Measurements from ENCODE around the gene TEAD4. TPM values are rescaled to one million over a fixed set of nuclear protein-coding genes. Genes with fewer than 3 reads are reported as not detected.
"Not testable (repeated sequence)": the region's sequence is repeated elsewhere in the genome, so short reads cannot be mapped to it uniquely, and the experiment has no call there.

TEAD4 gene
- polyA plus RNA-seq, 3 donors from 2014 or later: not detected

DNA sequence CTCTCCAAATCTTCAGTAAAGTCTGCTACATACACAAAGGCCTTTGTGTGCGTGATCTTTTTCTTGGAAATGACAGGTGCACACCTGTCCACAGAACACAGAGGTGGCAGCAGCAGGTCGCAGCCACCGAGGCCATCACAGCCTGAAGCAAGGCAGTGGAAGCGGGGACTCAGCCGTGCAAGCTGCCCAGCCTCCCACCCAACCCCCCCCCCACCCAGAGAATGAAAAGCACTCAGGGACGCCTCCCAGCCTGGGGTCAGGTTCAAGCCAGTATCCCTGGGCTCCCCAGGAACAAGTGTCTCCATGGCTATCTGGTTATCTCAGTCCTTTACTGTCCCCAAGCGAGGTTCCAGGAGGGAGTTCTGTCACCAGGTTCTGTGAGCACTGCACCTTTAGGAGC lies 86.8 kb downstream of the TEAD4 start:
- Mint-ChIP-seq H3K27me3 (ENCODE audit: low read depth in 3 of 3) (peaks cover 5 to 15% (median 8%) of the 10 kb centered on the region in 3 donors), H3K9me3 (no peaks in the 10 kb centered on the region), H3K4me1 (no peaks in the 10 kb centered on the region), H3K4me3 (no peak overlapping the region), H3K27ac (no peak overlapping the region), H3K36me3 (no peaks in the 10 kb centered on the region)
- no peak for DNase-seq

DNA sequence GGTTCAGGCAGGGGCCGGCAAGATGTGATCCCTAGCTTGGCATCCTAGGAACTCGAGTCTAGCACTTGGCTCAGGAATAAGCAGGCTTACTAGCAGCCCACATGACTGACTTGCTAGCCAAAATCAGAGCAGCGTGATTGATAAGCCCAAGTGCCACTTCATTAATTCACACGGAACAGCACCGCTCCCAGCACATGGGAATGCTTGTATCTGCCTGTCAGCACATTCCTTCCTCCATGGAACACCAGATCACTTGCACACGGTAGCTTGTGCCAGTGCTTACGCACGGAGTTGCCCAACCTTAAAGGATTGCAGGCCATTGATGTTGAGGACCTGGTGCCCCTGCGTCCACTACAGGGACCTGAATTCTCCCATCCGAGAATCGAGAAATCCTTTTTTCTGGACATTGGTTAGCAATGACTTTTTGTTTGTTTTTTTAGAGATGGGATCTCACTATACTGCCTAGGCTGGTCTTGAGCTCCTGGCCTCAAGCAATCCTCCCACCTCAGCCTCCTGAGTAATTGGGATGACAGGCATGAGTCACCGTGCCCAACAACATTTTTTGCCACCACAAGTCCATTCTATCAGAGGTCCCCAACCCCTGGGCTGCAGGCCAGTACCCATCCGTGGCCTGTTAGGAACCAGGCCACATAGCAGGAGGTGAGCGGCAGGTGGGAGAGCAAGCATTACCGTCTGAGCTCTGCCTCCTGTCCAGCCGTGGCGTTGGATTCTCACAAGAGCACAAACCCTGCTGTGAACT lies 87.4 kb downstream of the TEAD4 start:
- no peaks in the 10 kb centered on the region for H3K9me3 Mint-ChIP-seq
- H3K27ac Mint-ChIP-seq: no peak overlapping the region
- no peaks in the 10 kb centered on the region for H3K4me1 Mint-ChIP-seq
- no peak overlapping the region for H3K4me3 Mint-ChIP-seq
- DNase-seq: no peak
- H3K36me3 Mint-ChIP-seq: no peaks in the 10 kb centered on the region
- H3K27me3 Mint-ChIP-seq (ENCODE audit: low read depth in 3 of 3): peaks cover 5 to 18% (median 7%) of the 10 kb centered on the region in 3 donors

DNA sequence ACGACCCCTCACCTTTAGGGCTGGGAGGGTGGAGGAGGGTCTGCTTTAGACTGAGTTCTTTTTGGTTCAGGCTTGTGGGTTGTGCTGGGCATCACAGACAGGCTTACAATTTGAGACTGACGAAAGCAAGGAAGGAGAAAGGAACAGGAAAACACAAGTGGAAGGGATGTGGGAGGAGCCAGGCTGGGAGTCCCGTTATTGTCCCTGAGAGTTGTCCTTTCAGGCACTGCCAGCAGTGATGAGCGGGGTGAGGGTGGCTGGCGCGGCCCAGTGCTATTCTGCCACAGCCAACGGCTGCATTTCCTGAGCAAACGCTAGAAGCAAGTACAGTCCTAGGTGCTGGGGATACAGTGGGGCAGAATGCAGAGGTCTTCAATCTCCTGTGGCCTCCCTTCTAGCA lies 88.8 kb downstream of the TEAD4 start:
- Mint-ChIP-seq H3K36me3 (no peaks in the 10 kb centered on the region), H3K27ac (no peak overlapping the region), H3K27me3 (ENCODE audit: low read depth in 3 of 3) (peaks cover 6 to 16% (median 6%) of the 10 kb centered on the region in 3 donors), H3K4me1 (no peaks in the 10 kb centered on the region), H3K4me3 (no peak overlapping the region), H3K9me3 (no peaks in the 10 kb centered on the region)
- DNase-seq: no peak

DNA sequence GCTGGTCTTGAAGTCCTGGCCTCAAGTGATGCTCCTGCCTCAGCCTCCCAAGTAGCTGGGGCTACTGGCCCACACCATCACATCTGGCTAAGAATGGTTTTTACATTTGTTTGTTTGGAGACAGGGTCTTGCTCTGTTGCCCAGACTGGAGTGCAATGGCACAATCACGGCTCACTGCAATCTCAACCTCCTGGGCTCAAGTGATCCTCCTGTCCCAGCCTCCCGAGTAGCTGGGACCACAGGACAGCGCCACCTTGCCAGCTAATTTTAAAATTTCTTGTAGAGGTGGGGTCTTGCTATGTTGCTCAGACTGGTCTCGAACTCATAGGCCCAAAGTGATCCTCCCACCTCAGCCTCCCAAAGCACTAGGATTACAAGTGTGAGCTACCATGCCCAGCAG lies 89.3 kb downstream of the TEAD4 start:
- no peak for DNase-seq
- Mint-ChIP-seq H3K27ac (no peak overlapping the region), H3K9me3 (no peaks in the 10 kb centered on the region), H3K4me3 (no peak overlapping the region), H3K27me3 (ENCODE audit: low read depth in 3 of 3) (peaks cover 5 to 12% (median 6%) of the 10 kb centered on the region in 3 donors), H3K36me3 (no peaks in the 10 kb centered on the region), H3K4me1 (no peaks in the 10 kb centered on the region)

DNA sequence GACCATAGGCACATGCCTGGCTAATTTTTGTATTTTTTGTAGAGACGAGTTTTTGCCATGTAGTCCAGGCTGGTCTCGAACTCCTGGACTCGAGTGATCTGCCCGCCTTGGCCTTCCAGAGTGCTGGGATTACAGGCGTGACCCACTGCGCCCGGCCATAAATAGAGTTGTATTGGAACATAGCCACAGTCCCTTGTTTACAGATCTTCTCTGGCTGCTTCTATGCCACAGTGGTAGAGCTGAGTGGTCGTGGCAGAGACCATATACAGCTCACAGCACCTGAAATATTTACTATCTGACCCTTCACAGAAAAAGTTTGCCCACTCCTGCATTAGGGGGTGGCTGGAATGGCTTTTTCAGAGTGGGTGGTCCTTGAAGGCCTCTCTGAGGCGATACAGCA lies 90.0 kb downstream of the TEAD4 start:
- H3K4me1 Mint-ChIP-seq: no peaks in the 10 kb centered on the region
- no peak overlapping the region for H3K4me3 Mint-ChIP-seq
- no peaks in the 10 kb centered on the region for H3K36me3 Mint-ChIP-seq
- no peak overlapping the region for H3K27ac Mint-ChIP-seq
- peaks cover 5 to 11% (median 6%) of the 10 kb centered on the region in 3 donors for H3K27me3 Mint-ChIP-seq (ENCODE audit: low read depth in 3 of 3)
- DNase-seq: no peak
- no peaks in the 10 kb centered on the region for H3K9me3 Mint-ChIP-seq

DNA sequence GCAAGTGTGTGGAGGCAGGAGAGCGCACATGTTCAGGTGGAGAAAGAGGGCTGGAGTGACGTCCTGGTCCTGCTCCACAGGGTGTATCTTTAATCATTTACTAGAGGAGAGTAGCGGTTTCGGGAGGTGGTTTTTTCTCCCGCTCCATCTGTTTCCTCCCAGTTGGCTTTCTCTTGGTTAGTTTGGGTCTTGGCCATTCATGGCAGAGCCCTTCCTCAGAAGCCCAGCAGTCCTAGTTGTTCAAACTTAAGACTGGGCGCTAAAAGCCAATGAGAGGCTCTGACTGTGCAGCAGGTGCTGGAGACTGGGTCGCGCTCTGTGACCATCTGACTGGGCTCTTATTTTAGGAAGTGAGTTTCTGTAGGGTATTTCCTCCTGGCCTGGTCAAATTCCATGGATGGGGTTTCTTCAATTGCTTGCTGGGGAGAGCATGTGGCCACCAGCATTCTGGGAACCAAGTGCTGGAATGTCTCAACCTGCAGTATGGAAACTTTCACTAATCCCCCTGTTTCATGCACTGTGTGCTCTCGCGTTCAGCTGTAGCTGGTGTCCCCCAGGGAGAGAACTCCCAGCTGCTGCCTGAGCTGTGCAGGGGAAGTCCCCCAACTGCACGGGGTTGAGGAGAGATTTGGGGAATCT lies 90.5 kb downstream of the TEAD4 start:
- Mint-ChIP-seq H3K36me3 (no peaks in the 10 kb centered on the region), H3K27me3 (ENCODE audit: low read depth in 3 of 3) (peaks cover 3 to 11% (median 6%) of the 10 kb centered on the region in 3 donors), H3K9me3 (no peaks in the 10 kb centered on the region), H3K27ac (no peak overlapping the region), H3K4me3 (no peak overlapping the region), H3K4me1 (no peaks in the 10 kb centered on the region)
- DNase-seq: no peak

DNA sequence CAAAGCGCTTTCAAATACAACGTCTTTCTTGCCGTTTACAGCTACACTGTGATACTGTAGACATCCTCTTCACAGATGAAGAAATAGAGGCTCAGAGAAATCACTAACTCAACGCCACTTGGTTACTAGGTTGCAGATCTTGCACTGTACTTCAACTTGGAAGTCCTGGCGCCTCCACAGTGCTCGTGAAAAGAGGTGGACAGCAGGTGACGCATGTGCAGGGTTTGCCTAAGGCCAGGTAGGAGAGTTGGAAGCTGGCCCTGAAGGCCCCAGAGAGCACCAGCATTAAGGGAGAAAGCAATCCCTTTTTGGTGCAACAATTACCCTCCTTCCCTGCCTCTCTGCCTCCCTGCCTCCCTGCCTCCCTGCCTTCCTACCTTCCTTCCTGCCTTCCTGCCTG lies 95.2 kb downstream of the TEAD4 start:
- H3K36me3 Mint-ChIP-seq: no peaks in the 10 kb centered on the region
- no peaks in the 10 kb centered on the region for H3K9me3 Mint-ChIP-seq
- no peaks in the 10 kb centered on the region for H3K4me1 Mint-ChIP-seq
- H3K27ac Mint-ChIP-seq: no peak overlapping the region
- DNase-seq: no peak
- H3K4me3 Mint-ChIP-seq: no peak overlapping the region
- H3K27me3 Mint-ChIP-seq (ENCODE audit: low read depth in 3 of 3): peaks cover 4 to 6% (median 5%) of the 10 kb centered on the region in 3 donors

DNA sequence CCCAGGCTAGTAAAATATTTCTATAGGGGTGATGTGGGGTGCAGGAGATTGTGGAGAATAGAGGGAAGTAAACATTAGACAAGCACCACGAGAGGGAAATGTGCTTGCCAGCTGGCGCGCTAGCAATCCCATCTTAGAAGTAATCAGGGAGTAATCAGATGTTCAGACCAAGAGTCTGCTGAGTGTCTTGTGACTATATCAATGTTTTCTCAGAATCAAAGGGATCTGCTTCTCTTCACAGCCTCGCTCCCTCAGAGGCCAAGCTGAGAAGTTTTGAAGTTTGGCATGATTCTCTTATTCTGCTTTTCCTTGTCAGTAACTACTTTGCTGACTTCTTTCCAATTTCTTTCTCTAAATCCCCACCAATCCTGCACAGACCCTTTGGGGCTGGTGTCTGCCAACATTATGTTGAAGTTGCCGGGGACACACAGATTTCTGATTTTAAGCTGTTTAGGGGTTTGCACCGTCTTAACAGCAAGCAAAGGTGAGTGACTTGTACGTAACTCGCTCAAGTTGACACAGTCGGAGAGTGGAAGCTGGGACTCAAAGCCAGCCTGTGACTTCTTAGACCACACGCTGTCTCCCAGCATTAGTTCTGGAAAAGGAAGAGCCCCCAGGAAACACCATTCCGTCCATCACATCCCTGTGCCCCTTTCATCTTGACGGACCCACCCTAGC lies 96.0 kb downstream of the TEAD4 start:
- H3K27ac Mint-ChIP-seq: no peak overlapping the region

DNA sequence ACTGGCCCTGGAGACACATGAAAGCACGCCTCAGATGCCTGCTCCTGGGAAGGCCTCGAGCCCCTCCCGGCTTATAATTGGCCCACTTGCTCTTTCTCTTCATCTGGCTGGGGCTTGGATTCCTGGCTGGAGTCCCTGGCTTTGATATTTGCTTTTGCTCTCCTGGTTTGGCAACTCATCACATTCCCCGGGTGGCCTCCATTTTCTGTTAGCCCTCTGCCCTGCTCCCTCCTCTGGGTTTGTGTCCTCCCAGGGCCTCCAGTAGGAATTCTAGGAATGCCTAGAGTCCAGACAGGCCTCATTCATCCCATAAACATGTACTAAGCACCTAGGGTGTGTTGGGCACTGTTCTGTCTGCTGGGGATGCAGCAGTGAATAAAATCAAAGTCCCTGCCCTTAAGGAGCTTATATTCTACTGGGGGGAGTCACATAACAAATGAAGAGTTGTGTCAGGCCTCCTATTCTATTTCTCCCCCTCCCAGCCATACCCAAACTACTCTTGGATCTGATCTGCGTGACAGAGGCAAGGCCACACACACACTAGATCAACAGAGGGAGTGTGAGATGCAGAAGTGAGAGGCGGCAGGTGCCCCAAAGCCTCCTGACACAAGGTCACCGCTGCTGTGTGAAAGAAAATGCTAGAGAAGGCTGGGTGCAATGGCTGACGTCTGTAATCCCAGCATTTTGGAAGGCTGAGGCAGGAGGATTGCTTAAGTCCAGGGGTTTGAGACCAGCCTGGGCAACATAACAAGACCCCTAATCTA lies 96.7 kb downstream of the TEAD4 start:
- H3K9me3 Mint-ChIP-seq: no peaks in the 10 kb centered on the region
- no peaks in the 10 kb centered on the region for H3K36me3 Mint-ChIP-seq
- H3K27ac Mint-ChIP-seq: no peak overlapping the region
- H3K4me3 Mint-ChIP-seq: no peak overlapping the region
- DNase-seq: no peak
- H3K27me3 Mint-ChIP-seq (ENCODE audit: low read depth in 3 of 3): peaks cover 2 to 3% (median 3%) of the 10 kb centered on the region in 3 donors
- no peaks in the 10 kb centered on the region for H3K4me1 Mint-ChIP-seq

More for the DNA sequence above, 96.0 kb downstream of the TEAD4 start:
- Mint-ChIP-seq H3K9me3 (no peaks in the 10 kb centered on the region), H3K27me3 (ENCODE audit: low read depth in 3 of 3) (peaks cover 2 to 4% (median 3%) of the 10 kb centered on the region in 3 donors), H3K4me3 (no peak overlapping the region), H3K36me3 (no peaks in the 10 kb centered on the region), H3K4me1 (no peaks in the 10 kb centered on the region)
- no peak for DNase-seq

DNA sequence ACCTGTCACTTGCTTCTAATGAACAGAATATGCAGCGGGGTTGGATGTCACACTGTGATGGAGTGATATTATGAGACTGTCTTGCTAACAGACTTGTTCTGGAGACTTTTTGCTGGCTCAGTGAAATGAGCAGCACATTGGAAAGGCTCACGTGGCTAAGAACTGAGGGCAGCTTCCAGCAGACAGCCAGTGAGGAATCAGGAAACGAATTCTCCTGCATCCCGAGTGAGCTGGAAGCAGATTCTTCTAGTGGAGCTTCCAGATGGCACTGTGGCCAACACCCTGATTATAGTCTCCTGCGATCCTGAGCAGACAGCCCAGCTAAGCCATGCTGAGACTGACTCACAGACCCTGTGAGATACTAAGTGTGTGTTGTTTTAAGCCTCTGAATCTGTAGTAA lies 101.9 kb downstream of the TEAD4 start:
- Mint-ChIP-seq H3K4me1 (no peaks in the 10 kb centered on the region), H3K9me3 (peaks cover 0 to 8% (median 5%) of the 10 kb centered on the region in 6 donors), H3K27me3 (ENCODE audit: low read depth in 3 of 3) (peaks cover 0 to 17% (median 4%) of the 10 kb centered on the region in 3 donors), H3K36me3 (no peaks in the 10 kb centered on the region), H3K27ac (no peak overlapping the region), H3K4me3 (no peak overlapping the region)
- DNase-seq: no peak

DNA sequence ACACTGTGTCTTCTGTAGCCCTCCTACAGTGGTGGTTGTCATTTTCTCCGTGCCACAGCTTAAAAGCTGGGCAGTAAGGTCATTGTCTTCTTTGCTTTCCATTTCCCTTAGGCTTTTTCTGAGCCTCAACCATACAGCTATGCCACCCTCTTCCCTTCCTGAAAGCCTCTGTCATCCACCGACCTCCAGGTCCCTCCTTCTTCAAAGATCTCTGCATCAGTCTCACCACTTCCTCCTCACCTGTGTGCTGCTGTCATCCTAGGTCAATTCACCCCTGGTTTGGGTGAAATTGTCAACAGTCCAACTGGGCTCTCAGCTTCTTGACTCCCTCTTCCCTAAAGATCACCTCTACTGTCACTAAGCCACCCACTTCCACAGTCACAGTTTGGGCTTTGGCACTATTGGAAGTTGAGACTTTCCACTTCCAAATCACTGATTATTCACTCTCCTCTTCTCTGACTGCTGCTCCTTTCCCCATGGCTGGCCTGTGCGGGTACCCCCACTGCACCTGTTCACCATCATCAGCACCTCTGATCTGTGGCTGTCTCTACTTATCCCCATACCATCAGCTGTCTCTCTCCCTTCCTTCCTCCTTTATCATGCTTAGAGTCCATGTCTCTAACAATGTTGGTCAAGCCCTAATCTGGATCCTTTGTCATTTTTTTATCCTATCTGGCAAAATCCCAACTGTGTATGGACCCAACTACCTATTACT lies 102.5 kb downstream of the TEAD4 start:
- Mint-ChIP-seq H3K27ac (no peak overlapping the region), H3K9me3 (peaks cover 0 to 8% (median 5%) of the 10 kb centered on the region in 6 donors), H3K4me1 (no peaks in the 10 kb centered on the region), H3K36me3 (no peaks in the 10 kb centered on the region), H3K27me3 (ENCODE audit: low read depth in 3 of 3) (peaks cover 3 to 18% (median 4%) of the 10 kb centered on the region in 3 donors), H3K4me3 (no peak overlapping the region)
- no peak for DNase-seq

DNA sequence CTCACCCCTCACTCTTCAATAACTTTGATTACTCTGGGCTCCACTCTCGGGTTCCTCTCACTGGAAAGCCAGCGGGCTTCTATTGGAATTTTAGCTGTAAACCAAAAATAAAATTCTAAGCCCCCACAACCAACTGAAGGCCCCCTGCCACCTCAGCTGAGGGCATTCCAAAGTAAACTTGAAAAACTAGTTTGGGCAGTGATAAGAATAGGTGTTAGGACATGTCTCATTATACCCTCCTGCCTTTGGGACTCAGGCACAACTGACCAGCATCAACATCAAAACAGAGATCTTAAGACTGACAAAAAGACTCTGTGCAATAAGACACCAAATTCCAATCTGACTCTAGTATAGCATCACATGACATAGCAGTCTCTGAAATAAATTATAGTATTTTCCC lies 106.1 kb downstream of the TEAD4 start:
- Mint-ChIP-seq H3K27ac (no peak overlapping the region), H3K9me3 (peaks cover 0 to 8% (median 5%) of the 10 kb centered on the region in 6 donors), H3K4me3 (no peak overlapping the region), H3K27me3 (ENCODE audit: low read depth in 3 of 3) (peaks cover 3 to 25% (median 4%) of the 10 kb centered on the region in 3 donors), H3K36me3 (no peaks in the 10 kb centered on the region), H3K4me1 (no peaks in the 10 kb centered on the region)
- DNase-seq: no peak

DNA sequence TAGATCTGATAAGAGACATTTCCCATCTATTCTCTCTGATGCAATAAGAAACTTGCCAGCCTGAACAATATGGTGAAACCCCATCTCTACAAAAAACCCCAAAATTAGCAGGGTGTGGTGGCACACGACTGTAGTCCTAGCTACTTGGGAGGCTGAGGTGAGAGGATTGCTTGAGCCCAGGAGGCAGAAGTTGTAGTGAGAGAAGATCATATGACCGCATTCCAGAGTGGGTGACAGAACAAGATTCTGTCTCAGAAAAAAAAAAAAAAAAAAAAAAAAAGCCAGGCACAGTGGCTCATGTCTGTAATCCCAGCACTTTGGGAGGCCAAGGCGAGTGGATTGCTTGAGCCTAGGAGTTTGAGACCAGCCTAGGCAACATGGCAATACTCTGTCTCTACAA lies 106.6 kb downstream of the TEAD4 start:
- not testable (repeated sequence) for H3K4me1 Mint-ChIP-seq, H3K9me3 Mint-ChIP-seq, H3K36me3 Mint-ChIP-seq, H3K27ac Mint-ChIP-seq, DNase-seq, H3K4me3 Mint-ChIP-seq
- H3K27me3 Mint-ChIP-seq (ENCODE audit: low read depth in 3 of 3): peaks cover 4 to 25% (median 4%) of the 10 kb centered on the region in 3 donors

Measured in immature natural killer cell (primary cell).